NCI-H187 treated with DMSO at 0.1 percent for 48 hours (cell line): ENCODE data around the gene GNGT2.

Experiments
- DNase-seq: peaks from one replicate; lab custom pipeline; 2025; lab: John Stamatoyannopoulos, UW

Gene GNGT2

DNA sequence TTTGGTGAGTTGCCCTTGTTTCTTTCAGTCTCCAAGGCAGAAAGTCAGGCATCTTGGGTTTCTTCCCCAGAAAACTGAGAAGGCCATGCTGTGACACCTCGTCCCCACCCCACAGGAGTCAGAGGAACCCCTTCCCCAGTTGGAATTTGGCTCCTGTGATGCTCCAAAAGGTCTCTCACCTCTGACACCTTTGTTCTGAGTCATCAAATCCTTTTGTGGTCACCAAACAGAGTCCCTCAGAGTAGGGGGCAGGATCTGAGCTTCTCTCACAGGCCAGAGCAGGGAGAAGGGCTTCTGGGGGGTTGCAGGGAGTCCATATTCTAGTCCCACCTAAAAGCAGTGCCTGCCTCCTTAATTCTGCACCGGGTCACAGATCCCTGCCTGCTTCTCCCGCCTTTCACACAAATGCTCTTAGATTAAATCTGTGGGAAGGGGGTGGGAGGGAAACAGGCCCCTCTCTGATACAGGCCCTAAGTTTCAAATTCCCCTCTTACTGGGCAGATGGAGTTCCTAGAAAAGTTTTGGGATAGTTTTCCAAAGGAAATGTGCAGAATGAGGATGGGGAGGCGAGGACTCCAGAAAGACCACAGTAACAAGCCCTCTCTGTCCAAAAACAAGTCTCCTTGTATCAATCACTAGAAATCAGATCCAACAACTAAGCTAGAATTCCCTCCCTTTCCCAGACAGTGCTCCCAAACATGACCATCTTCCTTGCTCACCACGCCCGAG, 18.9 kb upstream of the GNGT2 start:
- DNase-seq = no peak

DNA sequence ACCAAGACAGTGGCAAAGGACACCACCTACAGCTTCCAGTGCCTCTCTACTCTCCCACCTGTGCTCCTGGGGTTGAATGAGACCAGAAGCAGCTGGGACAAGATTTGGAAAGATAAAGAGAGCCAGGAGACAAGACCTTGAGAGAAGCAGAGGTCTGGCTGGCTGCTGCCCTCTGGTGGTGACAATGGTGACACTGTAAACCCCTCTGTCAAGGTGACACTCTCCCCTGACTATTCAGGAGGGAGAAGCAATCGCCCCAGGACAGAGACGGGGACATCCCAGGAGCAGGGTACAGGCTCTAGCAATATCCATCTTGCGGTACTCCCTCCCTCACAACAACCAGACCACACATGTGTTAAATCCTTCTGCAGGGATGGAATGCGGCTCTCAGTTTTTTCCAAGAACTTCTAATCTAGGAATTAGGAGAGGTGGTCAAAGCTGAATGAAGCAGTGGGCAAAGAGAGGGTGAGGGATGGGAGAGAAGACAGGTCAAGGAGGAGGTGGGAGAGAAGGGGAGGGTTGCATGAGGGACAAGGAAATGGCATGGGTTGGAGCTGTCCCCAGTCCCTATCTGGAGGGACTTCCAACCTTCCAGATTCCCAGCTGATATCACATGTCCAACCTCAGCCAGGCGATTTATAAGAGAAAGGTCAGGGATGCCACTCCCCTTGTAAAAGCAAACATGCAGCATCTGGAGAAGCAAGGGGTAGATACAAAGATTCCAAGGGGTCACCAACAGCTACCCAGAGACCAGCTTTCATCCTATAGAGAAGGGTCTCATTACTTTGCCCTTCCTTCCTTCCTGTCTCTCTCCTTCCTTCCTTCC, 17.3 kb upstream of the GNGT2 start:
- peak; percentile 20 for DNase-seq

DNA sequence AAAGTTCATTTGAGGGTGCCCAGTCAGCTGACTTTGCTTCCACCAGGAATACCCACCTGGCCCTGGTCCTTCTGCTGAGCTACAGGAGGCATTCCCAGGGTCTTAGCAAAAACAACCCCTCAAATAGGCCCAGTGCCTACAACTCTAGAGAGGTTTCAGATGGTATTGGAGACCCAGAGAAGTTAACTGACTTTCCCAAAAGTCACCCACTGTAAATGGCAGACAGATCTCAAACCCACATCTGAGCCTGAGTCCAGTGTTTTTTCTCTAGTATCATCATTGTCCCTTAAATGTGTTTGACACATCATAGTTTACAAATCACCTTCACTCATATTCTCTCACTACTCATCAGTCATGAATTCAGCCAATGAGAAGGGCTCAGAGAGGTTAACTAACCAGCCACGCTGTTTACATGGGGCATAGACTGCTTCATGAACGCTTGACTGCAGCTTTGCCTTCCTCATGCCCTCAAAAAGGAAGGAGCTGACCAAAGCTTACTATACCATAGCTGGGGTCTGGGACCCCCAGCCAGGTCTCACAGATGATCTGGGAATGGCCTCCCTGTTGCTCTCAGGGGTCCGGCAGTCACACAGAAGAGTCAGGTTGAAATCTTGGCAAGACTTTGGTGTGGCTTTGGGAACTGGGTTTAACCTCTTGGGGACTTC, 16.5 kb upstream of the GNGT2 start:
- DNase-seq = no peak

DNA sequence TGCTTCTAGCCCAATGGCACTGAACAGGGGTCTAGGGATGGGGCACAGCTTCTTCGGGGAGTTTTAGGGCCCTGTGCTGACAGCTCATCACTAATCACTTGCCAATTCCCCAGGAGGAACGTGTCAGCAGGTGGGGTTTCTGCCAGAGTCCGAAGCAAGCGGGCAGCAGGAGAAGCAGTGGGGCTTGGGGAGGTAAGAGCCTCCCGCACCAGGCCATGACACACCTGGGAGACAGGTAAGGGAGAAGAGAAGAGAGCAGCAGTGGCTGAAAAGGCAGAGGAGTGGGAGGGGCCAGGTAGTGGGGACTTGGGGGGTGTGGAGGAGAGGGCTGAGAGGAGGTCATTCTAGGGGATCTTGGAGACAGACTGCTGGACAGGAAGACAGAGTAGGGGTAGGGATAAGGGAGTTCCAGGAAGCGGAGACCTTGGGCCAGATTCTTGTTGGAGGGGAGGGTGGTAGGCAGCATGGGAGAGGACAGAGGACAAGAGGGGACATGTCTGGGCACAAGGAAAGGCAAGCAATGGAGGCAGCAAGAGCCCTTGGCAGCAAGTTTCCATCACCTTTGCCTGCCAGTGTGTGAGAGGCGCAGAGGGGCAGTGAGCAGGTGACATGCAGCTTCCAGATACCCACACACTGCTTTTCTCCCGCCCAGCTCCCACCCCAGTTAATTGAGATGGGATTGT, 15.3 kb upstream of the GNGT2 start:
- no peak for DNase-seq

DNA sequence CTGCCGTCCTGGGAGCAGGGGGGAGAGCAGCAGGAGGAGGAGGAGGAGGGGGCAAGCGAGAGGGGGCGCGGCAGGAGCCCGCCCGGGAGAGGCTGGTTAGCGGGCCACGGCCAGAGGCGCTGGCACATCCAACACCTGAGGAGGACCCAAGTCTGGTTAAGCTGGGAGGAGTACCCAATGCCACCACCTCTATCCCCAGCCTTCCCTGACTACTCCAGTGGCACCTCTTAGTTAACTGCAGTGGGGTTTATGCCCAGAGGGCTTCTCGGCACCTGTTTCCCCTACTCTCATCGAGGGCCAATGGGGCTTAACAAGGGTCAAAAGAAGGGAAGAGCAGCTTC, 14.6 kb upstream of the GNGT2 start:
- no peak for DNase-seq

DNA sequence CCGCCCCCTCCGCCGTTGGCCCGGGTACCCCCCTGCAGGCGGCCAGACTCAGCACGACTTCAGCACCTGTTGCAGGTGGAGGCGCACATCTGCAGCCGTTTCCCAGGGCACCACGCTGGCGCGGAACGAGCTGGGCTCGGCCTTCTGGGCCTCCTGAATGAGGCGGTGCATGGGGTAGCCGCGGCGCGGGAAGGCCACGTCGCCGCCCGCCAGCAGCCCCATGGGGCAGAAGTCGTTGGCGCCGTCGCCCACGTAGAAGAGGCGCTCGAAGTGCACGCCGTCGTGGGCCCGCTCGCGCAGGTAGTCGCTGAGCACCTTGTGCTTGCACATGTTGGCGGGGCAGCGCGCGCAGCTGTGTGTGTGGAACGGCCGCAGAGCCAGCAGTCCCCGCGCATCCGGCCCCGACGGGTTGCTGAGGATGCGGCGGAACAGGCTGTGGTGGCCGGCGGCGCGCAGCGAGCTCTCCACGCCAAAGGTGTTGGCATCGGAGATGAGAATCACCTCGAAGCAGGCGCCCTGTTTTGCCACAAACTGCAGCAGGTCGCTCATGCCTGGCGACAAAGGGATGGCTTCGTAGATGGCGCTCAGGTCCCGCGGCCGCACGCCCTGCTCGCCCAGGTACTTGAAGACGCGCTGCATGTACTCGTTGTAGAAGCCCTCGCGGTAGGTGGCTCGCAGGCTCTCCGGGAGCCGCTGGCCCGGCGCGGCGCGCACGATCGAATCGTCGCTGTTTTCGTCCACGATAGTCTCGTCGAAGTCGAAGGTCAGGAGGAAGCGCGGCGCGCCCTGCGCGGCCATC, 14.0 kb upstream of the GNGT2 start:
- no peak for DNase-seq

DNA sequence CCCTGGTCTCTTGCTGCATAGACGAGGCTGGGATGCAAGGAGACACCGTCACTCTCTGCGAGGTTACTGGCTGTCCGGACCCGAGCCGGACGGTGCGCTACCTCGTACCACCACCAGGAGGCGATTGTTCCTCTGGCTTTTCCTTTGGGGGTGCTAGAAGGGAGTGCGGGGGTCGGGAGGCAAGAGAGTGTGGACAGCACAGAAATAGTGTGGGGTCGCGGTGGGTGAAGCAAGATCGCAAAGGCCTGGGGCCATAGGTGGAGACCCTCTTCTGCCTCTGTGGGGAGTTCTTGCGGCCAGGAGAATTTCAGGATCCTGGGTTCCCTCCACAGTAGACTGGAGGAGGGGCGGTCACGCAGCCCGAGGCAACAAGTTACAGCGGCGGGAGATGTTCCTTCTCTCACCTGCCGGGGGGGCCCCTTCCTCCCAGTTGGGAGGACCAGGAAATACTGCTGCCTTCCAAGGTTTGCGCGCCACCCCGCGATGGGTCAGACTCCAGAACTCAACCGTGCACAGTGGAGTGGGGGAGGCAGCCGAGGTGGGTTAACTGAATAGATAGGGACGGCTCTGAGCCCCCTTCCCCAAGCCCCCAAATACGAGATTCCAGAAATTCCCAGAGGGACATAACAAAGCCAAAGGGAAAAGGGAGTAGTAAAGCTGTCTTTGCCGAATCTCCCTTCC, 13.3 kb upstream of the GNGT2 start:
- DNase-seq = no peak

DNA sequence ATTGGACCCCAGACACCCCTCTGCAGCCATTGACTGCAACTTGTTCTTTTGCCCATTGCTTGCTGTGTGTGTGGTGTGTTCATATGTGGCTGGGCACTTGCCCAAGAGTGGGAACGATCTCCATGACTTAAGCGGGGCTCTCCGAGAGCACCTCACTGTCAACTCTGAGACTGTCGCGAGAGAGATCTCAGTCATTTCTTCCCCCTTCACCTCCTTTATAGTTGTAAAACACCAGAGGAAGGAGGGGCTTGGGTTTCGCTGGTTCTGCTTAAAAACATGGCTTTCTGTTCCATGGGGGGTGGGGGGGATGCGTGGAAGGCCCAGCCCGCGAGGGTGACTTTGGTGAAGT, 12.8 kb upstream of the GNGT2 start:
- DNase-seq = no peak

DNA sequence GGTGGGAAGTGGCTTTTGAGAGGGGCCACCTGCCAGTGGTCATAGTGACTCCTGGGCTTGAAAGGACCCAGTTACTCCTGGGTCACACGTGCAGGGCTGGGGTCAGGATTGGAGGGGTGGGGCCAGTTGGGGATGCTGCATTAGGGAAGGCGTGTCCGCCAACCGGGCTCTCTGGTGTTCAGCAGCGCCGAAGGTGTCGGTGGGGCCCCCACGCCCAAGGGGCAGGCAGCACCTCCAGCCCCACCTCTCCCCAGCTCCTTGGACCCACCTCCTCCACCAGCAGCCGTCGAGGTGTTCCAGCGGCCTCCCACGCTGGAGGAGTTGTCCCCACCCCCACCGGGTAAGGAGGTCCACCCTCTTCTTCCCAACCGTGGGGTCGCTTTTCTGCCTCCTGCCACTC, 9.6 kb upstream of the GNGT2 start:
- DNase-seq = no peak

DNA sequence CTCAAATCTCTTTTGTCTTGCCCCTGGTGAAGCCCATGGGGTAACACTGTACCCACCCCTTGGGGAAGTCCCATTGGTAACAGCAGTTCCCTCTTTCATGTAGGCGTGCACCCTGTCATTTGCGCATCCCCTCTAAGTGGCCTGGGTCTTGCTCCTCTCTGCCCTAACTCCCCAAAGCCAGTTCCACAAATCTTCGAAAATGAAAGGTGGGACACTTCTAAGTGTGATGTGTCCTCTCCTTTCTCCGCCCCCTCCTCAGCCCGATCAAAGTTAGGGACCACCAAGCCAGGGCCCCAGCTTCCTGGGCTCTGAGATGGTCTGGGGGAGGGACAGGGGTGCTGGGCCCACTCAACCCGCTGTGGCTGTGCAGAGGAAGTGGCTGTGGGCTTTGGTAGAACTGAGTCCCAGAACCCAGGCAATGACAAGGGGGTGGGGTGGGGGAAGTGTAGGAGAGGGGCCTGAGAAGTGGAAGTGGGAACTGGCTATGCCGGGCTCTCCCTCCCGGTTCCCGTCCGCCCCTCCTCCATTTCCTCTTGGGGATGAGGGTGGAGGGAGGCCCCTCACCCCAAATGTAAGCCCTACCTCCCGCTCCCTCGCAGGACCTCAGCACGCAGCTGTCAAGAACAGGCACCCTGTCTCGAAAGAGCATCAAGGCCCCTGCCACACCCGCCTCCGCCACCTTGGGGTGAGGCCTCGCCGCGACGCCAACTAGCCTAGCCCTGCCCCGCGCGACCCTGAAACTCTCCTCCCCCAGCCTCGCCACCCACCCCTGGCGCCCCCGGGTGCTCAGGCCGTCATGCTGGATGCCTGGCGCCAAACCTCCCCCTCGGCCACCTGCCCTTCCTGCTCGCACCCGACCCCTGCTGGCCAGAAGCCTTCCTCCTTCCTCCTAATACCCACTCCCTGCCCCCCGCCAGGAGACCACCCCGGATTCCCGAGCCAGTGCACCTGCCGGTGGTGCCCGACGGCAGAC, 8.9 kb upstream of the GNGT2 start:
- no peak for DNase-seq

DNA sequence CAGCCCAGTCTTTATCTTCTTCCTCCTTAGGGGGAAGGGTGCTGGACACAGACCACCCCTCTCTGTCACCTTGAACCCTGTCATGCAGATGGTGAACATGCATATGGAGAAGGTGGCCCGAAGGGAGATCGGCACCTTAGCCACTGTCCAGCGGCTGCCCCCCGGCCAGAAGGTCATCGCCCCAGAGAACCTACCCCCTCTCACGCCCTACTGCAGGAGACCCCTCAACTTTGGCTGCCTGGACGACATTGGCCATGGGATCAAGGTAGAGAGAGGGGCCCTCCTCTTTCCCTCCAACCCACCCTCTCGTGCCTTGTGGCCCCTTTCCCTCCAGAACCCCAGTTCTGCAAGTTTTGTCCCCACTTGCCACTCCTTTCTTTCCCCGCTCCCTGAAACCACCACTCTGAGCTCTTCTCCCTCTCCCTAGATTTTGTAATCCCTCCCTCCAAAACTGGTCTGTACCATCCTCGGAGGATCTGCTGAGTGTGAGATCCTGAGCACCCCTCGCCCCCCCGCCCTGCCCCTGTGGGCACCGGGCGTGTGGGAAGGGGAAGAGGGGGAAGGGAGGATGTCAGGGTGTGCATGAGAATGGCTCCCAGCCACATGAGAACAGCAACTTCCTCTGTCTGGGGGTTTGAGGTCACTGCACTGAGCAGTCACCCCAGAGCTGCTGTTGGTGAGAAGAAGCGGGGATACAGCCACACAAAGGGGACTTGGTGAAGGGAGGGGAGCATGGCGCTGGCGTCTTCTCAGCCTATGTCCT, 7.5 kb upstream of the GNGT2 start:
- DNase-seq = no peak

DNA sequence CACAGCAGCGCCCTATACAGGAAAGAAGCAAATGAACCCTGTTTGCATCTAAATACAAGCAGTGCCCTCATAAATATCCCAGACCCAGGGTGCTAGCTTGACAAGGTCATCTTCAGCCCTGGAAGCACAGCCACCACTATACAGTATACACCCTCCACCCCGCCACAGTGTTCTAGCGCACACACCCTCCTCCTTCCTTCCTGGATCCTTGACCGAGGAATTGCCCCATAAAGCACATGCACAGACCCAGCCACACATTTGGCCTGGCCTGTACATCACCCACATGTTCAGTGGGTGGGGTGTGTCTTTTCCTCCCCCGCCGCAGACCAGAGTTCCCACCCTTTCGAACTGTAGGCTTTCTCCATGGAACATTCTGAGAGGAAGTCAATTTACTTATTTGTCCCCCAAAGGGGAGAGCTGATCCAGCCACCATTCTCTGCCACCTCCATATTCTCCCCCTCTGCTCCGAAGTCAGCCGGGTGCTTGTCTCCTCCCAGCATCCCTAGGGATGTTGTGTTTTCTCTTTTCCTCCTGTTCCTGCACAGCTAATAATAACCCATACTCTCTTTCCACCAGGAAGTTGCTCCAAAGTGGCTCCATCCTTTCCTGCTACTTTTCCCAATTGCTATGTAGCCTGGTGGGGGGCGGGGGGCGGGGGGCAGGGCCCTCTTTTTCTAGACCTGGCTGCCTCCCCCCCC, 6.7 kb upstream of the GNGT2 start:
- DNase-seq = no peak

DNA sequence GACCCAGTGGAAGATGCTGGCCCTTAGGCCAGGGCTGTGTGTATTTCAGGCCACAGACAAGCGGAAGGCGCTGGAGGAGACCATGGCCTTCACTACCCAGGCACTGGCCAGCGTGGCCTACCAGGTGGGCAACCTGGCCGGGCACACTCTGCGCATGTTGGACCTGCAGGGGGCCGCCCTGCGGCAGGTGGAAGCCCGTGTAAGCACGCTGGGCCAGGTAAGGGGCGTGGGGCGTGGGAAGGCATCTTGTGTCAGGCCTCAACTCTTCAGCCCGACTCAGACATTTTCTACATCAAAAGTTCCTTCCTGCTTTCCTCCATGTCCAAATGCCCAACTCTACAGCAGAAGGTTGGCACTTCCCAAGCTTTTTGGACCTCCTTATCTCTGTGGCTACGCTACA, 6.1 kb upstream of the GNGT2 start:
- DNase-seq = no peak

DNA sequence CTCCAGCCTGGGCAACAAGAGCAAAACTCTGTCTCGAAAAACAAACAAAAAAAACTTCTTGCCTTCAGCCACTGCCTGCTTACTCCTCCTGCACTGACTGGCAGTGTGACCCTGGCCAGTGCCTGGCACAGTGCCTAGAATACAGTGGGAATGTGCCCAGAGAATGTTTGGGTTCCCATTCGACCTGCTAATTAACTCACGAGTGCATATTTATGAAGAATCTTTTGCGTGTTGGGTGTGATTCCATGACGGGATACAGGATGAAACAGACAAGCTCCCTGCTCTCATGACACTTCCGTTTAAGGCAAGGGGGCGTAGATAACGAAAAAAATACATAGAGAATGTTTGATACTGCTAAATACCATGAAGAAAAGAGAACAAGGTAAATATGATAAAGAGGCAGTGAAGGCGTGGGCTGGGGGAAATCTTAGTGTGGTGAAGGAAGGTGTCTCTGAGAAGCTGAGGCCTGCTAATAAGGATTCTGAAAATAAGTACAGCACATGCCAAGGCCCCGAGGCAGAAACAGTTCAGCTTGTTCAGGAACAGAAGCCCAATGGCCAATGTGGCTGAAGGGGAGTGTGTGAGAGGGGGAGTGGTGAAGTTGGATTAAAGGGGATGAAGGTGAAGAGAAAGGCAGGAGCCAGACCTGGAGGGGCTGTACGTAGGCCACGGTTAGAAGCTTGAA, 4.4 kb upstream of the GNGT2 start:
- DNase-seq = no peak

DNA sequence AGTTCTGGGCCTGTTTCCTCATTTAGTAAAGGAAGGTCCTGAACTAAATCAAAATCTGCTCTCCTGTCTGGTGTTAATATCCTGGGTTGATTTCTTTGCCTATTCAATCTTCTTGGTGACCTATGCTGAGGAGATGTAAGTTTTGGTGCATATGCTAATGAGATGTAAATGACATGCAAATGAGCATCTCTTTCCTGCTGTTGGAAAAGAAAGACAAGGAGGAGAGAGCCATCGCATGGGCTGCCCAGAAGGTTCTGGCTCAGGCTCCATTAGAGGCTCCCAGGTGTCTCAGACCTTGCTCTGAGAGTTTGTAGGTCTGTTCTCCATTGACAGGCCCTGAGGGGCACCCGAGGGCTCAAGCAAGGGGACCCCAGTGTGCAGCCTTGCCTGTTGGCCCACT, 3.5 kb upstream of the GNGT2 start:
- DNase-seq = no peak

DNA sequence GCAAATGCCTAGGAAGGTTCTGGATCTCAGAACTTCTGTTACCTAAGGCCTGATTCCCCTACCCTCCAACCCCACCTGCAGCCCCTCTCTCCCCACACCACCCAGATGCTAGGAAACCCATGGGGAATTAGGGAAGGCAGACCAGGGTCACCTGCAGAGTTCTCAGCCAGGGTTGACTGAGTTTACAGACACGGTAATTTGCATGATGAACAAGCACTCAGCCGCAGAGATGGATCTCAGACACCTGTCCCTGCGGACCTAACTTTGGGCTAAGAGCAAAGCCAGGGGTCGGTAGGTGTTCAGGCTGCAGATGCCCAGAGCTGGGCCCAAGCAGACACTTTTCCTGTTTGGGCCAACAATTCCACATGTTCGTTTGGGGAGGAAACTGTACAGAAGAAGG, 3.0 kb upstream of the GNGT2 start:
- no peak for DNase-seq

DNA sequence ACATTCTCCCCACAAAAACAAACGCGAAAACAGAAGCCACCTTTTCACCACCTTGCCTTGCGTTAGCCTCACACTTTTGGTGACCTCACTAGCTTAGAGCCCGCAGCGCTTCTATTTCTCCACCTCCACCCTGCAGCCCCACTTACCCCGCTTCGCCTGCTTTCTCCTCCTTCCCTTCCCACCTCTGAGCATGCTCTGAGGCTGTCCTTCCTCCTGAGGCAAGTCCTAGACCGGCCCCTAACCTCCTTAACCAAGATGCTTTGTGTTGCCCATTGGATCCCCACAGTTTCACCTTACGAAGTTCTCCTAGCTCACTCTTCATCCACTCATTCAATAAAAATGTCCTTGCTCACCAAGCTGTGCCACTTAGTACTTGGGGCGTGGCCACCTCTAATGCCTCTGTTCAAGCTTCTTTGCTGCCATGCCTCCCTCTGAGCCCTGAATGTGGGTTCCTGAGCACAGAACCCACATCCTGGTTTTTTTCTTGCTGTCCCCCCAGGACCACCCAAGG, 1.3 kb downstream of the GNGT2 start:
- DNase-seq = no peak

DNA sequence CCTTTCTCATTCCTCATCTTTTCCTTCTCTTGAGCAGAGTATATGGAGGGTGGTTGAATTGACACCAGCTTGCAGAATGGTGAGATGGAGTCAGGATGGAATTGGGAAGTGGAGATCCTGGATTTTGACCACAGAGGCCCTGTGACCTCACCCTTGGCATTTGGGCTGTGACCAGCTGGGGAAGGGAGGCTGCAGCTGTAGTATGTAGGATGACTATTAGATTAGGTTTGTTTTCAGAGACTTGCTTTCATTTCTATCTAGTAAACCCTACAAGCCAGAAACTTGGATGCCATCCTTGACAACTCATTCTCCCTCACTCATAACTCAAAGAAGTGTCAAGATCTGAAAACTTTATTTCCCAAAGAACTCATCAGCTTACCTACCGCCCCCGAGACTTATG, 5.9 kb downstream of the GNGT2 start:
- DNase-seq = no peak
